PC-9 (cell line): ENCODE measurements around the gene MICAL2. TPM values are rescaled to one million over a fixed set of nuclear protein-coding genes. Genes with fewer than 3 reads are reported as not detected.

Experiments used
- BruUV-seq: library from RNA; stranded (reverse); fragments of 400-500 nt; replicated peaks from 2 replicates; lab custom pipeline; 2021; lab: Mats Ljungman, UMichigan
- CTCF ChIA-PET: fragments of 300-600 bp; sonication (Branson Sonifier 250); formaldehyde crosslinking; loops from one replicate; lab custom pipeline; 2022; ENCODE audit warnings: antibody characterized with exemption; lab: Charles Lee
- POLR2A ChIA-PET: fragments of 300-600 bp; sonication (Branson Sonifier 250); formaldehyde crosslinking; loops from one replicate; lab custom pipeline; 2022; ENCODE audit warnings: antibody characterized with exemption; ENCODE audit not compliant: unreplicated experiment; lab: Charles Lee
- DNase-seq, 2 experiments: peaks; one replicate each; pipeline versions ENCODE4 v3.0.0 to v3.0.0-alpha.2; 2015 to 2022; ENCODE audit warnings: mixed read lengths in 1 of 2
- H2AFZ ChIP-seq: fragments of 200-600 bp; sonication (generic); 2 replicates; pipeline ENCODE4 v1.8.1; 2017; ENCODE audit warnings: antibody characterized with exemption
- H3F3A ChIP-seq: fragments of 200-600 bp; sonication (generic); 2 replicates; pipeline ENCODE4 v1.8.1; 2017; ENCODE audit warnings: antibody characterized with exemption, mild to moderate bottlenecking, low read depth; ENCODE audit not compliant: insufficient read depth
- H3K27ac ChIP-seq: fragments of 200-600 bp; sonication (generic); 2 replicates; pipeline ENCODE4 v1.6.1; 2016; ENCODE audit warnings: mixed run types
- H3K27me3 ChIP-seq: fragments of 200-600 bp; sonication (generic); 2 replicates; pipeline ENCODE4 v1.6.1; 2016; ENCODE audit warnings: low read depth, mixed run types; ENCODE audit not compliant: insufficient read depth
- H3K36me3 ChIP-seq: fragments of 200-600 bp; sonication (generic); 2 replicates; pipeline ENCODE4 v1.6.1; 2016; ENCODE audit warnings: low read depth, mixed run types
- H3K4me1 ChIP-seq: fragments of 200-600 bp; sonication (generic); replicated peaks from 2 replicates; pipeline ENCODE4 v1.6.1; 2016; ENCODE audit warnings: mixed run types; ENCODE audit not compliant: insufficient read depth
- H3K4me2 ChIP-seq: fragments of 200-600 bp; sonication (generic); 2 replicates; pipeline ENCODE4 v1.6.1; 2017; ENCODE audit warnings: mixed run types
- H3K4me3 ChIP-seq: fragments of 200-600 bp; sonication (generic); 2 replicates; pipeline ENCODE4 v1.6.1; 2016; ENCODE audit warnings: mixed run types
- H3K79me2 ChIP-seq: fragments of 200-600 bp; sonication (generic); 2 replicates; pipeline ENCODE4 v1.6.1; 2017; ENCODE audit warnings: low read depth, mixed run types
- H3K9me2 ChIP-seq: fragments of 200-600 bp; sonication (generic); 2 replicates; pipeline ENCODE4 v1.8.1; 2017; ENCODE audit warnings: mild to moderate bottlenecking; ENCODE audit not compliant: insufficient read depth
- H3K9me3 ChIP-seq: fragments of 200-600 bp; sonication (generic); 2 replicates; pipeline ENCODE4 v1.8.1; 2016; ENCODE audit warnings: low read depth; ENCODE audit not compliant: insufficient read depth
- H4K20me1 ChIP-seq: fragments of 200-600 bp; sonication (generic); 2 replicates; pipeline ENCODE4 v1.8.1; 2017; ENCODE audit not compliant: insufficient read depth
- CTCF ChIP-seq: fragments of 200-600 bp; sonication (generic); conservative IDR thresholded peaks from 2 replicates; pipeline ENCODE4 v1.6.1; 2017; ENCODE audit warnings: mixed run types, antibody characterized with exemption, mild to moderate bottlenecking, moderate library complexity
- EZH2 ChIP-seq: fragments of 200-600 bp; sonication (generic); IDR thresholded peaks from 2 replicates; pipeline ENCODE4 v1.8.0; 2017; ENCODE audit warnings: antibody characterized with exemption, low read depth
- intact Hi-C: fragments of 100-400 bp; cut with micrococcal nuclease; formaldehyde crosslinking; loops from one replicate; pipeline ENCODE4 v1.10.0; 2022; ENCODE audit not compliant: unreplicated experiment
- total RNA-seq: library from RNA; stranded (reverse); gene quantifications from 2 replicates; pipeline ENCODE4 v1.2.3, GENCODE V29; 2021

The MICAL2 gene
- total RNA-seq, 1 experiment from 2014 or later, result 32.4 TPM

GRCh38 chr11:12127206-12127898 lies 17.0 kb downstream of the MICAL2 start:
- Histone ChIP-seq H3K4me3 (no peak overlapping the region), H3K27me3 (no peaks in the 10 kb centered on the region), H3F3A (peaks cover 40% of the 10 kb centered on the region), H3K9me2 (no peaks in the 10 kb centered on the region), H3K9me3 (no peaks in the 10 kb centered on the region), H3K79me2 (peaks cover 59% of the 10 kb centered on the region), H3K36me3 (no peaks in the 10 kb centered on the region), H3K4me1 (peaks cover 60% of the 10 kb centered on the region), H2AFZ (no peak overlapping the region), H4K20me1 (no peaks in the 10 kb centered on the region), H3K27ac (peak overlapping the region; percentile 85), H3K4me2 (peak overlapping the region; percentile 65)
- no peak for TF ChIP-seq CTCF
- no peak for TF ChIP-seq EZH2
- CTCF ChIA-PET, result no interaction called here
- POLR2A ChIA-PET, result no interaction called here
- DNase-seq, result no peak
- intact Hi-C loops, result no loop called here
- BruUV-seq, result no TSS peak

- TF ChIP-seq EZH2 (no peak), CTCF (no peak)
- no peaks in the 10 kb centered on the region for H3K9me2 ChIP-seq
- no peaks in the 10 kb centered on the region for H3K36me3 ChIP-seq
- H3K79me2 ChIP-seq, result peaks cover 54% of the 10 kb centered on the region
- intact Hi-C loops, result no loop called here
- H3K4me3 ChIP-seq, result no peak overlapping the region
- H3K4me2 ChIP-seq, result no peak overlapping the region
- H3K27me3 ChIP-seq, result no peaks in the 10 kb centered on the region
- H3K4me1 ChIP-seq, result peaks cover 50% of the 10 kb centered on the region
- peaks cover 39% of the 10 kb centered on the region for H3F3A ChIP-seq
- ChIA-PET CTCF (no interaction called here), POLR2A (no interaction called here)
- DNase-seq, result no peak
- no peaks in the 10 kb centered on the region for H3K9me3 ChIP-seq
- no peaks in the 10 kb centered on the region for H4K20me1 ChIP-seq
- H2AFZ ChIP-seq, result no peak overlapping the region
- BruUV-seq, result no TSS peak
- H3K27ac ChIP-seq, result no peak overlapping the region
Measured at GRCh38 chr11:12128301-12128751, 17.9 kb downstream of the MICAL2 start.

GRCh38 chr11:12129227-12129626 lies 18.8 kb downstream of the MICAL2 start:
- ChIA-PET CTCF (no interaction called here), POLR2A (no interaction called here)
- DNase-seq, result no peak
- no peak overlapping the region for H3K4me2 ChIP-seq
- no peak for TF ChIP-seq EZH2
- TF ChIP-seq CTCF, result no peak
- H3K36me3 ChIP-seq, result no peaks in the 10 kb centered on the region
- intact Hi-C loops, result no loop called here
- H3F3A ChIP-seq, result peaks cover 30% of the 10 kb centered on the region
- no peaks in the 10 kb centered on the region for H3K9me3 ChIP-seq
- peaks cover 54% of the 10 kb centered on the region for H3K79me2 ChIP-seq
- no peaks in the 10 kb centered on the region for H3K9me2 ChIP-seq
- peaks cover 42% of the 10 kb centered on the region for H3K4me1 ChIP-seq
- H2AFZ ChIP-seq, result no peak overlapping the region
- BruUV-seq, result no TSS peak
- H3K27ac ChIP-seq, result no peak overlapping the region
- H4K20me1 ChIP-seq, result no peaks in the 10 kb centered on the region
- no peaks in the 10 kb centered on the region for H3K27me3 ChIP-seq
- H3K4me3 ChIP-seq, result no peak overlapping the region
